Sigmoid colon (tissue), 3 donors: Measurements from ENCODE around the gene SAYSD1.

Experiments
- POLR2A ChIP-seq, 2 donors: fragments of 450-650 bp; IDR thresholded peaks; one replicate each; pipeline ENCODE4 v1.6.1; 2016; ENCODE audit warnings: antibody characterized with exemption in 2 of 2, mild to moderate bottlenecking in 2 of 2, moderate library complexity in 2 of 2
- TF ChIP-seq, protein P1 (sequence below), 4 experiments: fragments of 450-650 bp in 3 of 4; fragments of 200-600 bp in 1 of 4; IDR thresholded peaks; one replicate each; pipeline ENCODE4 v1.5.1; 2016 to 2019; ENCODE audit warnings: antibody characterized with exemption in 4 of 4, mild to moderate bottlenecking in 3 of 4, moderate library complexity in 2 of 4

DNA sequence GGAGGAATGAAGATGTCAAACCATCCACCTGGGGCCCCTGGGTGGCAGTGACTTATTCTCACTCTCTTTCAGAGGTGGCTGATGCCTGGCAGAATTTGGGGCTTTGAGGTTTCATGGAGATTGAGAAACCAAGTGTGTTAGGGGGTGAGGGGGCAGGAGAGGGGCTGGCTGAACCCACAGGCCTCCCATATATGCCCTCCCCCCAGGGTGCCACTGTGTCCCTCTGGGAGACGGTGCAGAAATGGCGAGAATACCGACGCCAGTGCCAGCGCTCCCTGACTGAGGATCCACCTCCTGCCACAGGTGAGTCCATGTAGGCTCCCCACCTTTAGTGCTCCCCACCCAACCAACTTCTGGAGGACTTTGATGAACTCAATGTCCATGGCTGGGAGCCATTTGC, 58.8 kb downstream of the SAYSD1 start:
- no peak for TF ChIP-seq POLR2A (IDR thresholded peaks at IDR 0.05)
- TF ChIP-seq, protein P1, sequence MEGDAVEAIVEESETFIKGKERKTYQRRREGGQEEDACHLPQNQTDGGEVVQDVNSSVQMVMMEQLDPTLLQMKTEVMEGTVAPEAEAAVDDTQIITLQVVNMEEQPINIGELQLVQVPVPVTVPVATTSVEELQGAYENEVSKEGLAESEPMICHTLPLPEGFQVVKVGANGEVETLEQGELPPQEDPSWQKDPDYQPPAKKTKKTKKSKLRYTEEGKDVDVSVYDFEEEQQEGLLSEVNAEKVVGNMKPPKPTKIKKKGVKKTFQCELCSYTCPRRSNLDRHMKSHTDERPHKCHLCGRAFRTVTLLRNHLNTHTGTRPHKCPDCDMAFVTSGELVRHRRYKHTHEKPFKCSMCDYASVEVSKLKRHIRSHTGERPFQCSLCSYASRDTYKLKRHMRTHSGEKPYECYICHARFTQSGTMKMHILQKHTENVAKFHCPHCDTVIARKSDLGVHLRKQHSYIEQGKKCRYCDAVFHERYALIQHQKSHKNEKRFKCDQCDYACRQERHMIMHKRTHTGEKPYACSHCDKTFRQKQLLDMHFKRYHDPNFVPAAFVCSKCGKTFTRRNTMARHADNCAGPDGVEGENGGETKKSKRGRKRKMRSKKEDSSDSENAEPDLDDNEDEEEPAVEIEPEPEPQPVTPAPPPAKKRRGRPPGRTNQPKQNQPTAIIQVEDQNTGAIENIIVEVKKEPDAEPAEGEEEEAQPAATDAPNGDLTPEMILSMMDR (IDR thresholded peaks at IDR 0.05) = no peak
